A549 (cell line): ENCODE data around the gene USP44.
"Not testable (repeated sequence)": the region's sequence is repeated elsewhere in the genome, so short reads cannot be mapped to it uniquely, and the experiment has no call there.

Experiments
- POLR2A ChIP-seq: IDR thresholded peaks from 2 replicates; pipeline ENCODE4 v1.6.1; 2012; ENCODE audit warnings: mild to moderate bottlenecking, low read length
- REST ChIP-seq: fragments of 200-600 bp; sonication (generic); IDR thresholded peaks from 2 replicates; pipeline ENCODE4 v1.6.1; 2016; ENCODE audit warnings: antibody characterized with exemption, mild to moderate bottlenecking, moderate library complexity
- SREBF2 ChIP-seq: fragments of 450-650 bp; IDR thresholded peaks from 2 replicates; pipeline ENCODE4 v1.6.1; 2014; ENCODE audit warnings: mild to moderate bottlenecking, moderate library complexity
- TF ChIP-seq, protein P1 (sequence below): fragments of >200 bp; sonication (Bioruptor Twin); formaldehyde crosslinking; IDR thresholded peaks from 3 replicates; pipeline ENCODE4 v1.5.1; 2016
- TF ChIP-seq, protein P2 (sequence below): fragments of 250-450 bp; sonication (Bioruptor Pico); IDR thresholded peaks from 2 replicates; pipeline ENCODE4 v1.5.0; 2021; ENCODE audit warnings: mild to moderate bottlenecking, moderate library complexity, borderline replicate concordance

DNA sequence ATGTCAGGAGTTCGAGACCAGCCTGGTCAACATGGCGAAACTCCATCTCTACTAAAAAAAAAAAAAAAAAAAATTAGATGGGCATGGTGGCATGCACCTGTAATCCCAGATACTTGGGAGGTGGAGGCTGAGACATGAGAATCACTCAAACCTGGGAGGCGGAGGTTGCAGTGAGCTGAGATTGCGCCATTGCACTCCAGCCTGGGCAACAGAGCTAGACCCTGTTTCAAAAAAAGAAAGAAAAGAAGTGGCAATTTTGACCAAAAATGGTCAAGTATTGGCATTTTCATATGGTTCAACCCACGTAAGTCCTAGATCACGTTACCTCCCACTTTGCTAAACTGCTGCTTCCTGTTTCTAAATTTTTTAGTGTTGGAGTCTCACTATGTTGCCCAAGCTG lies 68.7 kb downstream of the USP44 start:
- not testable (repeated sequence) for TF ChIP-seq SREBF2, POLR2A, REST
- TF ChIP-seq, protein P1, sequence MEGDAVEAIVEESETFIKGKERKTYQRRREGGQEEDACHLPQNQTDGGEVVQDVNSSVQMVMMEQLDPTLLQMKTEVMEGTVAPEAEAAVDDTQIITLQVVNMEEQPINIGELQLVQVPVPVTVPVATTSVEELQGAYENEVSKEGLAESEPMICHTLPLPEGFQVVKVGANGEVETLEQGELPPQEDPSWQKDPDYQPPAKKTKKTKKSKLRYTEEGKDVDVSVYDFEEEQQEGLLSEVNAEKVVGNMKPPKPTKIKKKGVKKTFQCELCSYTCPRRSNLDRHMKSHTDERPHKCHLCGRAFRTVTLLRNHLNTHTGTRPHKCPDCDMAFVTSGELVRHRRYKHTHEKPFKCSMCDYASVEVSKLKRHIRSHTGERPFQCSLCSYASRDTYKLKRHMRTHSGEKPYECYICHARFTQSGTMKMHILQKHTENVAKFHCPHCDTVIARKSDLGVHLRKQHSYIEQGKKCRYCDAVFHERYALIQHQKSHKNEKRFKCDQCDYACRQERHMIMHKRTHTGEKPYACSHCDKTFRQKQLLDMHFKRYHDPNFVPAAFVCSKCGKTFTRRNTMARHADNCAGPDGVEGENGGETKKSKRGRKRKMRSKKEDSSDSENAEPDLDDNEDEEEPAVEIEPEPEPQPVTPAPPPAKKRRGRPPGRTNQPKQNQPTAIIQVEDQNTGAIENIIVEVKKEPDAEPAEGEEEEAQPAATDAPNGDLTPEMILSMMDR = not testable (repeated sequence)
- TF ChIP-seq, protein P2, sequence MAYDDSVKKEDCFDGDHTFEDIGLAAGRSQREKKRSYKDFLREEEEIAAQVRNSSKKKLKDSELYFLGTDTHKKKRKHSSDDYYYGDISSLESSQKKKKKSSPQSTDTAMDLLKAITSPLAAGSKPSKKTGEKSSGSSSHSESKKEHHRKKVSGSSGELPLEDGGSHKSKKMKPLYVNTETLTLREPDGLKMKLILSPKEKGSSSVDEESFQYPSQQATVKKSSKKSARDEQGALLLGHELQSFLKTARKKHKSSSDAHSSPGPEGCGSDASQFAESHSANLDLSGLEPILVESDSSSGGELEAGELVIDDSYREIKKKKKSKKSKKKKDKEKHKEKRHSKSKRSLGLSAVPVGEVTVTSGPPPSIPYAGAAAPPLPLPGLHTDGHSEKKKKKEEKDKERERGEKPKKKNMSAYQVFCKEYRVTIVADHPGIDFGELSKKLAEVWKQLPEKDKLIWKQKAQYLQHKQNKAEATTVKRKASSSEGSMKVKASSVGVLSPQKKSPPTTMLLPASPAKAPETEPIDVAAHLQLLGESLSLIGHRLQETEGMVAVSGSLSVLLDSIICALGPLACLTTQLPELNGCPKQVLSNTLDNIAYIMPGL (CRISPR knock-in tag) = not testable (repeated sequence)
